HG03354 (cell line): ENCODE results near the gene PSTK.
A peak's percentile ranks its signal among the peaks of the same experiment; 100 is the strongest.

ENCODE experiments used
- ATAC-seq: cut with Tn5 transposase; IDR thresholded peaks from one replicate; pipeline ENCODE4 v1.9.1; 2021; ENCODE audit warnings: mild to moderate bottlenecking; ENCODE audit not compliant: unreplicated experiment, poor library complexity, severe bottlenecking

The PSTK gene

DNA sequence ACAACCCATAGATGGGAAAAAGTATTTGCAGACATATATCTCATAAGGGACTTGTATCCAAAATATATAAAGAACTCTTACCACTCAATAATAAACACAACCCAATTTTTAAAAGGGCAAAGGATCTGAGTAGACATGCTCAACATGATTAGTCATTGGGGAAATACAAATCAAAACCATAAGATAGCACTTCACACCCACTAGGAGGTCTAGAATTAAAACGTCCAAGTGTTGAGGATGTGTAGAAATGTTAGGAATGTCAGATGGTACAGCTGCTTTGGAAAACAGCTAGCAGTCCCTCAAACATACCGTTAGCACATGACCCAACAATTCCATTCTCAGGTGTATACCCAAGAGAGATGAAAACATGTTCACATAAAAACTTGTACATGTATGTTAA is 8.3 kb downstream of the PSTK start:
- no peak for ATAC-seq

DNA sequence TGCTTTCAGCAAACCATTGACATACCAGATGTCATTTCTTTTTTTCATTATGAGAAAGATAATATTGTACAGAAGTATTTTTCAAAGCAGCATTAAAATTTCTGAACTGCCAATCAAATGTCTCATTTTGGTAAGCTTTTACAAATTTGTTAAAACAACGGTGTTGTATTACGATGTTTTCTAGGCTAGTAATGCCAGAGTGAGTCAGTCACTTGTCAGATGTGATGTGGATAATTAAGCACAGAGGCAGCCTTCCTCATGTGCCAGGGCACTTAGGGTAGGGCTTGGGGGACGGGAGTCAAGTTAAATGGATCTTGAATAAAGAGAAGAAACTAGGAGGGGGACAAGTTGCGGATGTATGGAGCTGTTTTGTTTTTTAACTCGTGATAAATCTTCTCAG is 10.1 kb downstream of the PSTK start:
- ATAC-seq: no peak

DNA sequence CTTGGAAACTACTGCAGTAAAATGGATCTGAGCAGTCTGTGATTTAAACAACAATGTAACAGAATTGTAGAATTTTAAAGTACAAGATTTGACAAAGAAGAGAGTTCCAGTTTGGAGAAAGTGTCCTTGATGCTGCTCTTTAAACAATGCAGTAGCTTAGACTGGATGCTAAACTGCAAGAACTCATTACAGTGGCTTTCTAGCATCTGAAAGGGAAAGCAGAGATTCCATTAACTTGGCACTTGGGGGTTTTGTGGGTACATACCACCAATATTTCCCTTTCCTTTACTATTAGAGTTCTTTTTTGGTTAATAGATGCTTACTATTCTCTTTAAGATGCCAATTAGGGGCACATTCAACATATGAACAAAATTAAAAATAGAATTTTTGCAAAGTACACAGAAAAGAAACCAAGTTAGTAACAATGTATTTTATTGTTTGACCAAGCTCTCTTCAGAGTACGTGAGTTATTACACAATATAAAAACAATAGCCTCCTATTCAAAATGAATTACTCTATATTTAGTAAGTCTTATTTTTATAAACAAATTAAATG is 11.9 kb downstream of the PSTK start:
- no peak for ATAC-seq

DNA sequence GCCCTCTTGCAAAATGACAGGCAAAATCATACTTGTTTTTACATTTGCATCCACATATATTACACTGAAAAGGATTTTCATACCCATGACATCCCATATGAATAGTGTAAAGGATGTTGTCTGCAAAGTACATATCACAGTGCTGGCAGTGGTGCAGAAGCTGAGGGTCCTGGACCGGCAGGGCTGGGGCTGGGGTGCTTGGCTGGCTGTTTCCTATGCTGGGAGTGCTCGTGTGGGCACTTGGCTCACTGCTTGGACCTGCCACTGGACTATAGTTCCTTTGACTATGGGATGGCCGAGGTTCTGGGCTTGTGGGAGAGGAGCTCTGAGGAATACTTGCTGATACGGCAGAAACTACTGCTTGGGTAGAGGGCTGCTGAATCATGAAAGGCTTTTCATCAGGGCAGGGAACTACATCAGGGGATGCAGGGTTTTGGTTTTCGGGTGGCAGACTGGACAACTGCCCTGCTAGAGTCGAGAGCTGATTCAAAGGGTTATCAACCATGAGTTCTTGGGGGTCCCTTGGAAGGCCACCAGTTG is 13.7 kb downstream of the PSTK start:
- no peak for ATAC-seq

DNA sequence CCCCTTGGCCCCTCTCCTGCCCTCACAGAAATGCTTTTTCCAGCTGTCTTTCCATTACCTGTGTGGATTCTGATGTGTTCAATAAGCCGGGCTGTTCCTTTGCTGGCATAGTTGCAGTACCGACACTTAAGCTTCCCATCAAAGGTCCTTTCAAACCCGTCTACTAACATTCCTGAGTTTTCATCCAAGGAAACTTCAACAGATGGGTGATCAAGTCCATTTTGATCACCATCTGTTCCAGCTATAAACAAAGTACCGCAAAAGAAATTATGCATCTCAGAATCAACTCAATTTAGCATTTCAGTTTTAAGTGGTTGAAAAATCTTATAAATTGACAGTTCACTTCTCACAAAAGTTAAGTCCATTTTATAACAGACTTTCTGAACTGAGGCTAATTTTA is 15.7 kb downstream of the PSTK start:
- no peak for ATAC-seq

DNA sequence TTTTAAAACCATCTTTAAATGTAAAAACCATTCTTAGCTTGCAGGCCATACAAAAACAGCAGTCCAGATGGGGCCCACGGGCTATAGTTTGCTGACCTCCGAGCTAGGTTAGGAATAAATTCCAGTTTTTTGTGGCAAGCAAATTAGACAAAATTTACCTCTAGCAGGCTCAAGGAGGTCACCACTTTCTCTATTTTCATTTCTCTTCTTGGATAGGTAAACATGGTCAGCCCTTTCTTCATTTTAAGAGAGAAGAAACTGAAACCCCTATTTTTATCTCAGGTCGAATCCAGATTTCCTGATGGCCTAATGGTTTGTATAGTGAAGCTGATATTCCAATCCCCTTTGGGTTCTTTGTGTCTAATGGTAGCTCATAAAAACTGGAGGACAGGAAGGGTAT is 17.7 kb downstream of the PSTK start:
- no peak for ATAC-seq

DNA sequence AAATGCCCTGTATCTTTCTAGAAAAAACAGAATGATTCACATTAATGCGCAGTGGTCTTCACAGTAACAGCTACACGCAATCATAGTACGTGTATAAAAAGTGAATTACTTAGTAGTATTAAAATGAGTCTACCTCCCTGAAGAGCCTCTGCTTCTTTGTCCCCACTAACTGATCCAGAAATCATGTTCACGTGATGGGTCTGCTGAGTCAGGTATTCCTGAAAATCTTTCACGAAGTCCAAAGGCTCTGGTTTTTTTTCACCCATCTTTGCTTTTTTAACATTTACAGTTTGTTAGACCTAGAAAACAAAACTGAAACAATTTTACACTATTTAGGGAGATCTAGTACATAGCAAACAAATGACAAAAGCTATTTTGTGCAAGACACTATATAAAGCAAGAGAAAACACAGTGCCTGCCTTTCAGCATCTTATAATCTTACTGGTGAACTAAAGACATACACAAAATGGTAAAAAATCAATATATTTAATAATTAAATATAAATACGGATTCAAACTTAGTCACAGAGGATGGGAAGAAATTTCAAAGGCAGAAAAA is 18.2 kb downstream of the PSTK start:
- no peak for ATAC-seq

DNA sequence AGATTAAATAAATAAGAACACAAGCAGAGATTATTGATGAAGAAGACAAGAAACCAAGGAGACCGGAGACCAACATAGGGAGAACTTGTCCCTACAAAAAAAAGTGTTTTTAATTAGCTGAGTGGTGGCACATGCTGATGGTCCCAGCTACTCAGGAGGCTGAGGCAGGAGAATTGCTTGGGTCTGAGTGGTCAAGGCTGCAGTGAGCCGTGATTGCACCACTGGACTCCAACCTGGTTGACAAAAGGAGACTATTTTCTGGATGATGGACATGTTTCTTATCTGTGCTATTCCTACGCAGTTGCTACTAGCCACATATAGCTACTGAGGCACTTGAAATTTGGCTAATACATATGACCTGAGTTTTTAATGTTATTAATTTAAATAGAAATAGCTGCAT is 18.7 kb downstream of the PSTK start:
- ATAC-seq: no peak

DNA sequence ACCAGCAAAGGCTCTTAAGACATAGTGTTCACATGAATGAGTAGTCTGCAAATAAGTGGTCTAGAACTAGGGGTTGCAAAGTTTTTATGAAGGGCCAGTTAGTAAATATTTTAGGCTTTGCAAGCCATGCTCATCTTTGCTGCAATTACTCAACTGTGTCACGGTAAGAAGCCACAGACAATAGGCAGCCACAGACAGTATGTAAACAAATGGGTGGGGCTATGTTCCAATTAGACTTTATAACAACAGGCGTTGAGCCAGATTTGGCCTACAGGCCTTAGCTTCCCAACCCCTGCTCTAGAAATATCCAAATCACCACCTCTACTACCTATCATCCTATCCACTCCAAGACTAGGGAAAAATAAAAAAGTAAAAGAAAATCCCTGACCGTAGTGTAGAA is 19.1 kb downstream of the PSTK start:
- ATAC-seq: no peak

DNA sequence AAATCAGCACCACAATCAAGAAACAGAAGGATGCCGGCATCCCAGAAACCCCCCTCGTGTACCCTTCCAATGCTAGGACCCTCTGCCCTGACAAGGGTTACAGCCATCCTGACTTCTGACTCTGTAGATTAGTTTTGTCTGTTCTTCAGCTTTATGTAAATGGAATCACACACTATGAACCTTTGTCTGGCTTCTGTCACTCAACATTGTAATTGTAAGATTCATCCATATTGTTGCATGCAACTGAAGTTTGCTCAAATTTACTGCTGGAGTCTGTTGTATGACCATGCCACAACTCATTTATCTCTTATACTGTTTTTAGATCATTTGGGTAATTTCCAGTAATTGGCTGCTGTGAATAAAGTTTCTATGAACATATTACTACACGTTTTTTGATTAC is 20.0 kb downstream of the PSTK start:
- no peak for ATAC-seq

DNA sequence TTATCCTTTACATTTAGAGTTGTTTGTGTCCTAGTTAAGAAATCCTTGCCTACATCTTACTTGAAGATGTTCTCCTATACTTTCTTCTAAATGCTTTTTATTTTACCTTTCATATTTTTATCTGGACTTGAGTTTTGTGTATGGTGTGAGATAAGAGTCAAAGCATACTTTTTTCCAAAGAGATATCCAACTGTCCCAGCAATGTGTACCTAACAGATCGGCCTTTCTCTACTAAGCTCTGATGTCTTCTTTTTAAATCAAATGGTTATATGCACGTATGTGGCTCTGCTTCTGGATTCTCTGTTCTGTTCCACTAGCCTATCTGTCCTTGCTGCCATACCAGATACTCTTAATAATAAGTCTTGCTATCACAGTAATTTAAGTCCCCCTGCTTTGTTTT is 21.2 kb downstream of the PSTK start:
- no peak for ATAC-seq

DNA sequence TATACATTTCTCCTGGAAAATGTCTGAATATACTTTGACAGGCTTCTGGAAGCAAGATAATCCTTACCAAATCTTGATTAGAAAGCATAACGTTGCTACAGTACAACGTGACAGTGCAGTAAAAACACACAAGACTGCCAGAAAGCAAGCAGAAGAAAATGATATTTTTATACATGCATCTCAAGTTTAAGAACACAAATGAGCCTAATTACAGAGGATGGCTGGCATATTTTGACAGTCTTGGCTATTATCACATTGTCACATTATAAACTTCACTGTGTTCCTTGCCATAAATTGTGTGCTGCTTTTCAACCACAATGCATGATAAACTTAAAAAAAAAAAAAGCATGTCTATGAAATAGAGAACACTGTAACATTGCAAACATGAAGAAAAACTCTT is 24.1 kb downstream of the PSTK start:
- no peak for ATAC-seq

DNA sequence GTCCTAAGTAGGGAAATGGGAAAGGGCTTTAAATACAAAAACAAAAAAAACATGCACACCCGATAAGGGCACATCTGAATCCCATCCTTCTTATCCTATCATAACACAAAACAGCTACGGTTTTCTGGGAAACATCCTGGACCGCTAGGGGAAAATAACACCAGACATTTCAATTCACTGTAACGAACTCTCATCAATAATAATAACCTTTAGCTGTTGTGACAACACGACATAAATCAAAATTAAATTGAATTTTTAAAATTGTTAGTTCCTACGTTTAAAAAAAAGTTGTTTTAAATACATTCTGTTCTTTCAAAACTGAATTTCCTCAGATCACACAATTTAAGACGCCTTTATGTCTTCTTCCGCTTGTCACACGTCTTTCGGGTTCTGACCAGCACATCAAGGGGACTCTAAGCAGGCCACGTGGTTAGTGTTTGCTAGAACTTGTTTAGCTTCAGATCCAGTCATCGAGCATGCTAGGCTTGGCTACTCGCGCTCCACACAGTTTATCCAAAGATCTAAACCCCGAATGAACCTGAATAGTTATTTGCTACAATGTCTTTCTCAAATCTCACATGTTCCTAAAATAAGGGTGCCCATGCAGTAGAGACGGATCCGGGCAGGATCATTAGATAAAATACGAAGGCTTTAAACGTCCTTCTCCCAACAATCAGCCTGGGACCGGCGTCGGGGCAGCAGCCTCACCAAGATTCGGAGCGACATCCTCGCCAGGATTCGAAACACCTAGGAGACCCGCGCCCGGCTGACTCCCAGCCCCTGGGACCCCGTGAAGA is 27.6 kb downstream of the PSTK start:
- peak; percentile 46 for ATAC-seq

DNA sequence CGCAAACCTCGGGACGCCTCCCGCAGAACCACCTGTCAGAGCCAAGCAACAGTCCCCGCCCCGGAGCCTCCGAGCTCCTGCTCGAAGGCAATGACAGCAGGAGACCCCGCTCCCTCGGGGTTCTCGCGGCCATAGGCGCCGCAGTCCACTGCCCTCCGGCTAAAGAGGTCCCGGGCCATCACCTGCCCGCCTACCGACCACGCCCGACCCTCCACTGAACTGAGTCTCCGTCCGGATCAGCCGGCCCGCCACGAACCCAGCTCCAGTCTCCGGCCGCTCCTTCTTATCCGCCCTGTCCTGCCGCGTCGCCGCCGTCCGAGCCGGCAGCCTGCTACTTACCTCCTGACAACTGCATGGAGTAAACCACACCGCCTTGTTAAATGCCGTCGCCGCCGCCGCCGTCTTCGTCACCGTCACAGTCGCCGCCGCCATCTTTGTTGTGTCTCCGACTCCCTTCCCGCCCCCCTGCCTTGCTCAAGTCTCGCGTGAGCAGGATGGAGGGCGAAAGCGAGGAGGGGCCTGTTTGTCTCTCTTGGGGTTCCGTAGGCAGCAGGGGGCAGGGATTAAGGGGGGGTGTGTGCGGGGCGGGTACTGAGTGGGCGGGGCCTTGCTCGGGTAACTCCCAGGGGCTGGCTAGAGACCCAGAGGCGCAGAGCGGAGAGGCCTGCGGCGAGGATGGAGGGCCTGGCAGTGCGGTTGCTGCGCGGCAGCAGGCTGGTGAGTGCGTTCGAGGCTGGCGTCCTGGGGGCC is 28.3 kb downstream of the PSTK start, which contains the start of the genes ACADSB and IKZF5:
Gene ACADSB, plus strand, starts transcription at position 652 of the 750 bp plus-strand sequence. Its CDS starts 24 bp downstream, at position 676.
Gene IKZF5, minus strand, starts transcription at position 441 of the 750 bp plus-strand sequence. CDS start 10,170 bp downstream, outside the sequence.
- ATAC-seq: peak; percentile 83

DNA sequence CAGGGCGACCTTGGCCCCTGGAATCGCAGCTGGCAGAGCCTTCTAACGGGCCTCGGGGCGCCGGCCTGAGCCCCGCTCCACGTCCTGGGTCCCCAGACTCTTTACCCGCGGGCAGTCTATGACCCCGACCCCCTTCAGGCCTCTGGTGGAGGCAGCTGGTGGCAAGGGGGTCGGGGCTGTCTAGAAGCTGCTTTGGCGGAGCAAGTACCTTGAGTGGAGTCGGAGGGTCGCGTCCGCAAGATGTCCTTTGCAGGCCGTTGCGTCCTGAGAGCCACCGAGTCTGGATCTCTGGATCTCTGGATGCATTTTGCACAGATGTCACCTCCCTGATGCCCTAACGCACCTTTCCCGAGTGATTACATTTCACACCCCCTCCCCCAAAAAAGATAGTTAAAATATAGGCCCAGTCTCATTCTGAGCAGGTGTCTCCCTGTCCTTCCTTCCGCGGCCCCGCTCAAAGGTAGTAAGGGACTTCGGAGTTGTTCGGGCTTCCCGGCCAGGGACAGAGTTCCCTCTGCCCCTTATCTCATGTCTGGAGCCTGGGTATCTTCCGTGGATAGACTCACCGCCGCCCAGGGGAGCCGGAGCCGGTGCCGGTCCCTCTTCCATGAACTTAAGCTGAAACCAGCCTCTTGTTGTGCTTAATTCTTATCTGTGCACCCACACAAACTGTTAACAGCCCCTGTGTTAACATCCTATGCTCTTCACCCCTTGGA is 29.1 kb downstream of the PSTK start:
- ATAC-seq: peak; percentile 5

DNA sequence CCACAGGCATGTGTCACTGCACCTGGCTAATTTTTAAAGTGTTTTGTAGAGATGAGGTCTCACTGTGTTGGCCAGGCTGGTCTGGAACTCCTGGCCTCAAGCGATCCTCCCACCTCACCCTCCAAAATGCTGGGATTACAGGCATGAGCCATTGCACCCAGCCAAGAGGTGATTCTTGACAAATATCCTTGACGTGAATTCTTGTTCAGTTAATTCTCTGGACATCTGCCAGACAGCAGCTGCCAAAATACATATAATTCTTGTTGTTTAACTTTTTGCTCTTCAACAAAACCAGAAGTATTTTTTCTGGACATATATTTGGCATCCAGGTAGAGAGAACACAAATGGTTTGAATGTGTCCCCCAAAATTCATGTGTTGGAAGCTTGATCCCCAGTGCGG is 31.8 kb downstream of the PSTK start:
- ATAC-seq: no peak

DNA sequence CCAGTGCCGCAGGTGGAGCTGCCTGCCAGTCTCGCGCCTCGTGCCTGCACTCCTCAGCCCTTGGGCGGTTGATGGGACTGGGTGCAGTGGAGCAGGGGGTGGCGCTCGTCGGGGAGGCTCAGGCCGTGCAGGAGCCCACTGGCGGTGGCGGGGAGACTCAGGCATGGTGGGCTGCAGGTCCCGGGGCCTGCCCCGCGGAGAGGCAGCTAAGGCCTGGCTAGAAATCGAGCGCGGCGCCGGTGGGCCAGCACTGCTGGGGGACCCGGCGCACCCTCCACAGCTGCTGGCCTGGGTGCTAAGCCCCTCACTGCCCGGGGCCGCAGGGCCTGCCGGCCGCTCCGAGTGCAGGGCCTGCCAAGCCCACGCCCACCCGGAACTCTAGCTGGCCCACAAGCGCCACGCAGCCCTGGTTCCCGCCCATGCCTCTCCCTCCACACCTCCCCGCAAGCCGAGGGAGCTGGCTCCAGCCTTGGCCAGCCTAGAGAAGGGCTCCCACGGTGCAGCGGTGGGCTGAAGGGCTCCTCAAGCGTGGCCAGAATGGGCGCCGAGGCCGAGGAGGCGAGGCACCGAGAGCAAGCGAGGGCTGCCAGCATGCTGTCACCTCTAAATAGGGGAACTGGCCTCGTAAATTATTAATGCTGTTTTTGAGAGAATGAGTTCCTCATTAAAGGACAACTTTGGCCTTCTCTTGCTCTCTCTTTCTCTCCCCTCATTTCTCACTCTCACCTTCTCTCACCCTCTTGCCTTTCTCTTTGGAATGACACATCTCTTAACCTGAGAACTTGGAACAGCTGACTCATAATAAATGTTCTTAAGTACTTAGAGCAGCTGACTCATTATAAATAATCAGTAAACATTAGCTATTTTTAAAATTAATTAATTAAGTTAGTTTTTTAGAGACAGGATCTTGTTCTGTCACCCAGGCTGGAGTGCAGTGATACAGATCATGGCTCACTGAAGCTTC is 33.5 kb downstream of the PSTK start:
- no peak for ATAC-seq

DNA sequence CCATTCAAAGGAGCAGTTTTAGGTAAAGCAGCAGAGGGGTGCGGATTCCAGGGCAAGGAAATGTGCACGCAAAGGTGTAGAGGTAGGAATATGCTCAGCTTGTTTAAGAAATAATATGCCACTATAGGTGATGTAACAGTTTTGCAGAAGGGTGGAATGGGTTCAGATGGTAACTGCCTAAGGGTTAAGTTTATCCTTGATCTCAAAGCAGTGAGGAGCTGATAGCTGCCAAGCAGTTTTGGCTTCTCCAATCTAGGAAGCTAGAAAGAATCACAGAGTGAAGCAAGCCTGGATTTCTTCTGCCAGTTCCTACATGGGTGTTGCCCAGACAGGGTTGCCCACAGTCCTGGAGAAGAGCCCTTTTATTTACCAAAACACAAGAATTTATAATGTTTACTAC is 34.6 kb downstream of the PSTK start:
- ATAC-seq: no peak

DNA sequence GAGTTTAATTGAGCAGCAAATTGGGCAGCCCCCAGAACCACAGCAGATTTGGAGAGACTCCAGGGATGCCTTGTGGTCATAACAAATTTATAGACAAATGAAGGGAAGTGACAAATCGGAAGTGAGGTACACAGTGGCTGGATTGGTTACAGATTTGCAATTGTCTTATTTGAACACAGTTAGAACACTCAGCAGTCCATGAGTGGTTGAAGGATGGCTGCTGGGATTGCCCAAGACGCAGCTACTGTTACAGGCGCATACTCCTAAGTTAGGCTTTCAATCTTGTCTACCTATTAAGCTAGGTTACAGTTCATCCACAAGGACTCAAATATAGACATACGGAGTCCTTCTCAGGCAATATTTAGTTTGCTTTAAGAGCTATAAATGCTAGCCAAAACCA is 36.0 kb downstream of the PSTK start:
- no peak for ATAC-seq
